Urinary bladder (tissue), 4 donors: ENCODE measurements around the gene RAD52. TPM values are rescaled to one million over a fixed set of nuclear protein-coding genes. Genes with fewer than 3 reads are reported as not detected.

ENCODE experiments used
- DNase-seq: peaks from one replicate; pipeline ENCODE4 v3.0.0-alpha.2; 2015; ENCODE audit errors: extremely low spot score
- H3K27ac ChIP-seq: one replicate; pipeline ENCODE4 v1.5.1; 2013; ENCODE audit warnings: low read depth, mild to moderate bottlenecking, moderate library complexity
- H3K36me3 ChIP-seq: one replicate; pipeline ENCODE4 v1.6.1; 2013; ENCODE audit warnings: mild to moderate bottlenecking, moderate library complexity; ENCODE audit not compliant: insufficient read depth
- H3K4me1 ChIP-seq: one replicate; pipeline ENCODE4 v1.6.1; 2013; ENCODE audit warnings: mild to moderate bottlenecking, moderate library complexity; ENCODE audit not compliant: insufficient read depth
- H3K4me3 ChIP-seq: one replicate; pipeline ENCODE4 v1.5.1; 2013; ENCODE audit warnings: low read depth, low read length
- WGBS: extraction: QIAGEN DNeasy Blood & Tissue Kit; methylation state at CpG from one replicate; pipeline ENCODE4 v1.1.7; 2013; 5-methylcytosine and 5-hydroxymethylcytosine counted together
- polyA plus RNA-seq: library from polyadenylated mRNA; stranded (reverse); fragments of 200-250 nt; gene quantifications from one replicate; pipeline ENCODE4 v1.2.3, GENCODE V29; 2013
- total RNA-seq: library from RNA; depleted of rRNA; stranded (reverse); fragments of >200 nt; gene quantifications from one replicate; pipeline ENCODE4 v1.2.3, GENCODE V29; 2014
- donor health status: healthy with polysubstance abuse.
- donor health status: healthy.

Gene RAD52
- total and polyA plus RNA-seq, 2 donors = 10.3 to 31.6 TPM

DNA sequence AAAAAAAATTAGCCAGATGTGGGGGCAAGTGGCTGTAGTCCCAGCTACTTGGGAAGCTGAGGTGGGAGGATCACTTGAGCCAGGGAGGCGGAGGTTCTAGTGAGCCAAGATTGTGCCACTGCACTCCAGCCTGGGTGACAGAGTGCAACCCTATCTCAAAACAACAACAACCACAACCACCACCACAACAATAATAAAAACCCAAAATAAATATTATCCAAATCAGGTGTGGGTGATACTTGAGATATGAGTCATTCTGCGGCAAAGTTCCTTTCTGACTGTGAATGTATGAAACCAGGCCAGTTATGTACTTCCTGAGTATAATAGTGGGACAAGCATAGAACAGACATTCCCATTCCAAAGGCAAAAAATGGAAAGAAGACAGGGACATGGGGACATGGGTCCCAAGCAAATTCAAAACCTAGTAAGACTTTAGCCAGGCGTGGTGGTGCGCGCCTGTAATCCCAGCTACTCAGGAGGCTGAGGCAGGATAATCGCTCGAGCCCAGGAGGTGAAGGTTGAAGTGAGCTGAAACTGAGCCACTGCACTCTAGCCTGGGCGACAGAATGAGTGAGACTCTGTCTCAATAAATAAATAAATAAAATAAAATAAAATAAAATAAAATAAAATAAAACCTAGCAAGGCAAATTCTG lies 31.8 kb upstream of the RAD52 start:
- DNase-seq = no peak
- Histone ChIP-seq H3K36me3 (no peaks in the 10 kb centered on the region), H3K4me3 (no peak overlapping the region), H3K4me1 (no peaks in the 10 kb centered on the region), H3K27ac (no peak overlapping the region)
- WGBS = 95% methylated on average over 8 of the region's 8 CpGs

DNA sequence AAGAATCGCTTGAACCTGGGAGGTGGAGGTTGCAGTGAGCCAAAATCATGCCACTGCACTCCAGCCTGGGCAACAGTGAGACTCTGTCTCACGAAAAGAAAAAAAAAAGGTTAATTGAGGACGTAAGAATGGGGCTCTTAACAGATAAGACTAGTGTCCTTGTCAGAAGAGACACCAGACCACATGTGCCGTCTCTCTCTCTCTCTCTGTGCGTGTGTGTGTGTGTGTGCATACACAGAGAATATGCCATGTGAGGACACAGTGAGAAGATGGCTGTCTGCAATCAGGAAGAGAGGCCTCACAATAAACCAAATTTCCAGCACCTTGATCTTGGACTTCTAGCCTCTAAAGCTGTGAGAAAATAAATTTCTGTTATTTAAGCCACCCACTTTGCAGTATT lies 29.9 kb upstream of the RAD52 start:
- DNase-seq = no peak
- Histone ChIP-seq H3K4me1 (no peaks in the 10 kb centered on the region), H3K27ac (no peak overlapping the region), H3K4me3 (no peak overlapping the region), H3K36me3 (no peaks in the 10 kb centered on the region)
- 80% methylated on average over 5 of the region's 5 CpGs for WGBS

DNA sequence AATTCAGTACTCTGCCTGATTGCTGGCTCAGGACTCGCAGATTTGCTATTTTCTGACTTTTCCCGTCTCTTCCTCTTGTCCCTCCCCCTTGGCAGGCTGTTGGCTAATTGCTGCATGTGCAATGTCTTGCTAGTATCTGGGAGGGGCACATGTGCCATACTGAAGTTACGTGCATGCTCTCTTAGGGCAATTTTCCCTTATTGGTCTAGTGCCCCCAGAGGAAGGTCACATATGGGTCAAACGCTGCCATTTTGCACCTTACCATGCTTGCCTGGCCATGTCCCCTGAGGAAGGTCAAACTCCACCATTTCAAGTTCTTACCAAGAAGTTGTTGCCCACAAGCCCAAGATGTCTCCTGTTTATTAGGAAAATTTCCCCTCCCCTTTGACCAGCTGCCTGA lies 27.7 kb upstream of the RAD52 start:
- no peak for DNase-seq
- peaks cover 2% of the 10 kb centered on the region for H3K36me3 ChIP-seq
- WGBS = 95% methylated on average over 4 of the region's 4 CpGs
- no peak overlapping the region for H3K27ac ChIP-seq
- no peaks in the 10 kb centered on the region for H3K4me1 ChIP-seq
- H3K4me3 ChIP-seq = no peak overlapping the region

DNA sequence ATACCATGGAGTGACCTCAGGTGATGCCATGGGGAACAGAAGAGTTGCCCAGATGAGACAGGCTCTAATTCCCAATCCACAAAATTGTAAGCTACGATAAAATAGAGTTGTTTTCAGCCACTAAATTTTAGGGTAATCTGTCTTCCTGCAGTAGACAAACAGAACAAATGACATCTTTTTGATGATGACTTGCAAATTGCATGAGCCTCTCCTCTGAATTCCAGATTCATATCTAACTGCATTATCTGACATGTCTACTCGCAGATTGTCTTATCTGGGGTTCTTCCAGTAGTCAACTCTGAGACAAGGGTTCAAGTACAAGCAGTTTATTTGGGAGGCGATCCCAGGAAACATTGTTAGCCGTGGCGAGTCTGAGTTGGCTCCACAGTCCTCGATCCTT lies 27.1 kb upstream of the RAD52 start:
- 88% methylated on average over 6 of the region's 6 CpGs for WGBS
- Histone ChIP-seq H3K4me3 (no peak overlapping the region), H3K4me1 (no peaks in the 10 kb centered on the region), H3K36me3 (peaks cover 2% of the 10 kb centered on the region), H3K27ac (no peak overlapping the region)
- DNase-seq = no peak

DNA sequence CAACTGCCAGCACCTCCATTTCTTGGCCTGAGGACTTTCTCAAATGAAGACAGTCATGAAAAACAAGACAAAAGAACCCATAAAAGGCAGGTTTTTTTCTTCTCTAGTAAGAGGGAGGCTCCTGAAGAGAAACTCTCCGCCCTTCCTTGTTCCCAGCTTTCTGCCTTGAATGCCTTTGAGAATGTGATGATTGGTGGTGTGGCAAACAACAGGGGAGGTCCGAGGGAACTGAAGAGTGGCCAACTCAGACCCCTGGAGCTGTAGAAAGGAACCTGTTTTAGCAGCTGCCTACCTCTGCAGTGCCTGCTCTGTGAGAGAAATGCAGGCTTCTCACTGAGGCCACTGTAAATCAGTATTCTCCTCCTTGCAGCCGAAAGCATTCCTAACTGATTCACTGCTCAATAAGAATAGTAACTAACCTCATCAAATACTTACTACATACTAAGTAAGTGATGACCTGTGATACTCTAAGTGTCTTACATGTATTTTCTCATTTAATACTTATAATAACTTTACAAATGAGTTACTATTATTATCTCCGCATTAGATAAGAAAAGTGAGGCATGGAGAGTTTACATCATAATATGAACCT lies 24.9 kb upstream of the RAD52 start:
- Histone ChIP-seq H3K4me1 (no peaks in the 10 kb centered on the region), H3K36me3 (peaks cover 2% of the 10 kb centered on the region), H3K4me3 (no peak overlapping the region), H3K27ac (no peak overlapping the region)
- WGBS = 90% methylated on average over 4 of the region's 4 CpGs
- DNase-seq = no peak

DNA sequence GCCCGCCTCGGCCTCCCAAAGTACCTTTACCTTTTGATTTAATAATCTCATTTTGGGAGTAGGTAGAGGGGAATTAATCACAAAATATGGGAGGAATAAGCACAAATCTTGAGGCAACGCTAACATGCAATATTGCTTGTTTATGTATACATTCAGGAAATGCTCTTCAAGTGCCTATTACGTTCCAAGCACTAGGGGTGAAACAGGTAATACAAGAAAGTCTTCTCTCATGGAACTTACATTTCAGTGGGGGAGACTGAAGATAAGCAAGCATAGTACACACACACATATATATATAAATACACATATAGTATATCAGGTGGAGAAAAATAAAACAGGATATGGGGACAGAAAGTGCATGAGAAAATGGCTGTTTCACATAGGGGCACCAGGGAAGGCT lies 22.5 kb upstream of the RAD52 start:
- Histone ChIP-seq H3K4me1 (no peaks in the 10 kb centered on the region), H3K4me3 (no peak overlapping the region), H3K36me3 (peaks cover 2% of the 10 kb centered on the region), H3K27ac (no peak overlapping the region)
- DNase-seq = no peak
- 94% methylated on average over 4 of the region's 4 CpGs for WGBS

DNA sequence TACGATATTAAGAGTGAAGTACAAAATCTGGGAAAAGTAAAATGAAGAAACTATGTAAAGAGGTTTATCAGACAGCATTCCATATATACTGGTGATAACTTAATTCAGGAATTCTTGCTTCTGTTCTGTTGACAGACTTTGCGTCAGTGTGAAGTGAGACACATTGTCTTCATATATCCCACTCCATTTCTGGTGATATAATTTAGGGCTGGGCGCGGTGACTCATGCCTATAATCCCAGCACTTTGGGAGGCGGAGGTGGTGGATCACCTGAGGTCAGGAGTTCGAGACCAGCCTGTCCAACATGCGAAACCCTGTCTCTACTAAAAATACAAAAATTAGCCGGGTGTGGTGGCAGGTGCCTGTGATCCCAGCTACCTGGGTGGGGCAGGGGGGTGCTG lies 20.3 kb upstream of the RAD52 start:
- 94% methylated on average over 8 of the region's 8 CpGs for WGBS
- no peak overlapping the region for H3K27ac ChIP-seq
- peaks cover 2% of the 10 kb centered on the region for H3K36me3 ChIP-seq
- no peak overlapping the region for H3K4me3 ChIP-seq
- H3K4me1 ChIP-seq = no peaks in the 10 kb centered on the region
- no peak for DNase-seq

DNA sequence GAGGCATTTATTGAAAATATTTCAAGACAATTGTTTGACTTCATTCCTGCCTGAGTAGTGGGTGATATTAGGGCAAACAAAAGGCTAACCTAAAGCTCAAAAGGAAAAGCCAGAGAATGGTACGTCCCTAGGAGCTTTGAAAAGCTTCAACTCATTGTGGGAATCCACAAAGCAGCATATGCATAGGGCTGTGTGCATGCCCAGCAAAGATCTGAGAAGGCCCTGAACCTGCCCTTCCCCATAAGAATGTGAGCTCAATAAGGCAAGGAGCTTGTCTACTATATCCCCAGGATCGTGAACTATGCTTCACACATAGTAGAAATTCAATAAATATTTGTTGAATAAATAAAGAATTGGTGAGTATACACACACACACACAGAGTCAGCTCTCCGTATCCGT lies 19.1 kb upstream of the RAD52 start:
- H3K27ac ChIP-seq = no peak overlapping the region
- no peaks in the 10 kb centered on the region for H3K4me1 ChIP-seq
- DNase-seq = no peak
- H3K4me3 ChIP-seq = no peak overlapping the region
- H3K36me3 ChIP-seq = no peaks in the 10 kb centered on the region
- 72% methylated on average over 4 of the region's 4 CpGs for WGBS

DNA sequence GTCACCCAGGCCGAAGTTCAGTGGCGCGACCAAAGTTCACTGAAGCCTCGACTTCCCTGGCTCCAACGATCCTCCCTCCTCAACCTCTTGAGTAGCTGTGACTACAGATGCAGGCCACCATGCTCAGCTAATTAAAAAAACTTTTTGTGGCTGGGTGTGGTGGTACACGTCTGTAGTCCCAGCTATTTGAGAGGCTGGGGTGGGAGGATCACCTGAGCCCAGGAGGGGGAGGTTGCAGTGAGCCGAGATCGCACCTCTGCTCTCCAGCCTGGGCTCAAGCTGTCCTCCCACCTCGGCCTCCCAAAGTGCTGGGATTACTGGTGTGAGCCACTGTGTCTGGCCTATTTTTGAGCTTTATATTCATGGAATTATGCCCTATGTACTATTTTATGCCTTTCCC lies 18.1 kb upstream of the RAD52 start:
- 79% methylated on average over 9 of the region's 9 CpGs for WGBS

DNA sequence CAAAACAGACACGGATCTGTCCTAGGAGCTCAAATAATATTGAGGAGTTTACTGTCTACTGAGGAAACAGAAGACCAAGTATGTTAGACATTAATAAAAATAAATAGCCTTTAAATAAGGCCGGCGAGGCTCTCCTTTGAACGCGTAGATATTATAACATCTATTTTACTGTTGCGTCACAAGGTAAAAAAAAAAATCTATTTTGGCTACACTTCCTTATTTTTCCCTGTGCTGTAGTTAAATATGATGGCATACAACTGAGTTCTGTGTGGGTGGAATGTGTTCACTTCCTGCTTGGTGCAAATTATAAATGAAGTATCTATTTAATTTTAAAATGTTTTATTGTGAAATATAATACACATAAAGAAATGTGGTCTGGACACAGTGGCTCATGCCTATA lies 17.2 kb upstream of the RAD52 start:
- Histone ChIP-seq H3K27ac (no peak overlapping the region), H3K36me3 (no peaks in the 10 kb centered on the region), H3K4me3 (no peak overlapping the region), H3K4me1 (no peaks in the 10 kb centered on the region)
- 81% methylated on average over 6 of the region's 6 CpGs for WGBS
- no peak for DNase-seq

More for the DNA sequence above, 18.1 kb upstream of the RAD52 start:
- Histone ChIP-seq H3K36me3 (no peaks in the 10 kb centered on the region), H3K27ac (no peak overlapping the region), H3K4me3 (no peak overlapping the region), H3K4me1 (no peaks in the 10 kb centered on the region)
- no peak for DNase-seq

DNA sequence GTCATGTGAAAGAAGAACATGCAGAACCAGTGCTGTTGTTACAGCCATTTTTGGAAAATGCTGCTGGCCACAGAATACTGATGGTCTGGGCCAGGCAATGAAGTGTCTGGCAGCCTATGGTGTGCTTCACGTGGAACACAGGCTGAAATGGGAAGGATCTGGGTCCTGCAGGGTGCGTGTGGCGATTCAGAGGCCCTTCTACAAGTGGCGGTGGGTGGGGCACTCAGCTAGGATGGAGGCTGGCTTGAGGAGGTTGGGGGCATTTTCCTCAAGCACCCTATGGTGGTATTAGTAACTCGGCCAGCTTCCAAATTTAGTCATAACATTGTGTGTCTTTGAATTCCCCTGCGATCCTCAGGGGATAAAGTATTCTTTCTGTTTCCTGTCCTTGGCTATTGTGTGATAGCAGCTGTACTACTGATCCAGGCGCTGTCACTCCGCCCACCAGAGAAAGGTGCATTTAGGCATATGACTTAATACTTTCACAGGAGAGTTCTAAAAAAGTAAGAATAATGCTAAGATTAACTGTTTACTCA lies 9.2 kb upstream of the RAD52 start:
- peaks cover 2% of the 10 kb centered on the region for H3K36me3 ChIP-seq
- H3K4me3 ChIP-seq = no peak overlapping the region
- no peaks in the 10 kb centered on the region for H3K4me1 ChIP-seq
- WGBS = 43% methylated on average over 8 of the region's 8 CpGs
- no peak overlapping the region for H3K27ac ChIP-seq
- no peak for DNase-seq

DNA sequence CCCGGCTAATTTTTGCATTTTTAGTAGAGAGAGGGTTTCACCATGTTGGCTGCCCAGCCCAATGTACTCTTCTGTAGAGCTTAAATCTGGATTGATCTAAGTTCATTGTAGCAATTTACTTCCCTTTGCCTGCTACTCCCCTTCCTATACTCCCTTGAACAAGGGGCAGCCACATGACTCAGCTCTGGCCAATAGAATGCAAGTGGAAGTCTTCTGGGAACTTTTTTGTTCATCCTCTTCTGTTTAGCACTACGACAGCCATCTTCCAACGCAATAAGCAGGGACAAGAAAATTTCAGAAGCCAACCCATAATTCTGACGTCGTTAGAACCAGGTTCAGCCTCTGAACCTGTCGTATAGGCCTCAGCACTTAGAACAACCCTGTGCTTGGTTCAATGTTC lies 6.4 kb upstream of the RAD52 start:
- Histone ChIP-seq H3K36me3 (peaks cover 2% of the 10 kb centered on the region), H3K27ac (no peak overlapping the region), H3K4me3 (no peak overlapping the region), H3K4me1 (no peaks in the 10 kb centered on the region)
- WGBS = 94% methylated on average over 6 of the region's 6 CpGs
- no peak for DNase-seq

DNA sequence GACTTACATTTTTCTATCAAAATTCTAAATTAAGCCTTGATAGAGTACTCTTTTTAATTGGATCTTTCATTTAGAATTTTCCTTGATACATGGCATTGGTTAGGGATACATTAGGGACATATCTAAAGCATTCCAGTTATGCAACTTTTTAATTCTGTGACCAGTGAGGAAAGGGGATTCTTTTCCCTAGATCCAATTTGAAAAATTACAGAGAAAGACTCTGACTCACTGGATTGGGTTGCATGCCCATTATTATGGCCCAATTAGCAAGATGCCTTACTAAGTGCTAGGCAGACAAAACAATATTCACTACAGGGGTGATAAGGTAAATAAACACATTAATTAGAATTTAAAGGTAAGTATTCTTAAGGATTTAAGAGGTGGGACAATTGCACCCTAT lies 5.2 kb upstream of the RAD52 start:
- Histone ChIP-seq H3K4me3 (no peak overlapping the region), H3K27ac (no peak overlapping the region), H3K4me1 (no peaks in the 10 kb centered on the region), H3K36me3 (no peaks in the 10 kb centered on the region)
- DNase-seq = no peak

DNA sequence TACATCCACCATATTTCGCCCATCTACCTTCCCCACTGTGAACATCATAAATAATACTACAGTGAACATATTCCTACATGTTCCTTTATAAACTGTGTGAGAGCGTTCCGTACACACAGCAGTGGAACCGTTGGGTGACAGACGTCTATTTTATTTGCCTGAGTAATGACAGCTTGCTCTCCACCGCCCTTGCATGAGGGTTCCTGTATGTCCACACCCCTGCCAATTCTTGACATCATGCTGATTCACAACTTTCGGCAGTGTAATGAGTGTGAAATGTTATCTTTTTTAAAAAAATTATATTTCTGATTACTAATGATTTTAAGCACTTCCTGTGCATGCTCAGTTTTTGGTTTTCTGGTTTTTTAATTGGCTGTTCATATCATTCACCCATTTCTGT lies 4.3 kb upstream of the RAD52 start:
- Histone ChIP-seq H3K4me1 (no peaks in the 10 kb centered on the region), H3K36me3 (no peaks in the 10 kb centered on the region), H3K4me3 (no peak overlapping the region), H3K27ac (no peak overlapping the region)
- 78% methylated on average over 7 of the region's 7 CpGs for WGBS
- no peak for DNase-seq
